ENCODE measurements around the gene GABRB1. TPM values are rescaled to one million over a fixed set of nuclear protein-coding genes. Genes with fewer than 3 reads are reported as not detected.

Gene GABRB1
- total and polyA plus RNA-seq, 2 experiments from 2014 or later = not detected

DNA sequence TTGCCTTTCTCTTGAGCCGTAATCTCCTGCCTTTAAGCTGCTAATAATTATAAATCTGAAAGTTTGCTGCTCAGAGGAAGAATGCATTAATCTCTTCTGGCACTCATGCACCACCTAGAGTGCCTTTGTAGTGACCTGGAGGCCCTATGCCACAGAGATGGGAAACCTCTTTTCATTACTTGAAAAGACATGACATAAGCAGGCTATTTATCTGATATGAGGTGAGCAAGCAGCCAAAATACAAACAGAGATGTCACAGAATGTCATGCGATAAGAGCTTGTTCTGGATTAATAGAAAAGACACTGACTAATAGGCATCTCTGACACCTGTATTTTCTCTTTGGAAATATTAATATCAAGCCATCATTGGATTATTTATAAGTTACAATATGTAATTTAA lies 42.3 kb downstream of the GABRB1 start:
- WGBS, 2 experiments (ENCODE audit: low coverage in 1 of 2, low lambda C conversion rate in 2 of 2, missing lambda C conversion rate in 2 of 2) = 47% methylated on average over 2 of the region's 2 CpGs
- Histone ChIP-seq H3K4me1 (ENCODE audit: insufficient read depth) (no peaks in the 10 kb centered on the region), H3K27ac (no peak overlapping the region), H3F3A (ENCODE audit: insufficient read depth) (no peaks in the 10 kb centered on the region), H3K27me3 (replicated peaks; ENCODE audit: insufficient read depth) (no peaks in the 10 kb centered on the region), H2AFZ (no peak overlapping the region), H3K4me3 (no peak overlapping the region), H3K79me2 (ENCODE audit: insufficient read depth) (no peaks in the 10 kb centered on the region), H4K20me1 (ENCODE audit: insufficient read depth) (no peaks in the 10 kb centered on the region), H3K4me2 (ENCODE audit: unreplicated experiment) (no peak overlapping the region), H3K36me3 (ENCODE audit: low read depth) (no peaks in the 10 kb centered on the region), H3K9me3 (ENCODE audit: low read depth) (no peaks in the 10 kb centered on the region), H3K9ac (no peak overlapping the region), H3K9me2 (ENCODE audit: insufficient read depth) (no peaks in the 10 kb centered on the region)
- no peak for DNase-seq
- TF ChIP-seq EZH2 (IDR thresholded peaks at IDR 0.05; ENCODE audit: insufficient read depth, poor library complexity, severe bottlenecking) (no peak), EZH2phosphoT487 (IDR thresholded peaks at IDR 0.05; ENCODE audit: insufficient read depth, low read depth) (no peak)
- in situ Hi-C loops (cut with MboI) = no loop called here

DNA sequence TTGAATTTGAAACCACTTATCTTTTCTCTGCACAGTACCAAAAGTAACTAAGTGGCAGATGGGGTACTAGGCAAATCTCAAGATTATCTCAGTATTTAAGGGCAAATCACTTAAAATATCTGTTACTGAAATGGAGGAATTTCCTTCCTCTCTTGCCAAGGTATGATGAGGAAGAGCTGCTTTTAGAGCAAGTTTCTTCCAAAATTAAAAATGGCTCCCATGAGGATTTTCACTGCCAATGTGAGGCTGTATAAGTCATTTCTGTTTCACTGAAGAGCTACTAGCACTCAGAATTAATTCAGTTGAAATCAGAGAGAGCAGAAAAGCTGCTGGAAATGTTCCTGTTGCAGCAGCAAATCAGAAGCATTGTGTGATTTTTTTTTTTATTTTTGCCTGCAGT lies 43.4 kb downstream of the GABRB1 start:
- Histone ChIP-seq H4K20me1 (ENCODE audit: insufficient read depth) (no peaks in the 10 kb centered on the region), H3K79me2 (ENCODE audit: insufficient read depth) (no peaks in the 10 kb centered on the region), H3K36me3 (ENCODE audit: low read depth) (no peaks in the 10 kb centered on the region), H3K9me3 (ENCODE audit: low read depth) (no peaks in the 10 kb centered on the region), H3K9me2 (ENCODE audit: insufficient read depth) (no peaks in the 10 kb centered on the region), H3K4me1 (ENCODE audit: insufficient read depth) (no peaks in the 10 kb centered on the region), H3K27ac (no peak overlapping the region), H3F3A (ENCODE audit: insufficient read depth) (no peaks in the 10 kb centered on the region), H3K4me2 (ENCODE audit: unreplicated experiment) (no peak overlapping the region), H2AFZ (no peak overlapping the region), H3K4me3 (no peak overlapping the region), H3K9ac (no peak overlapping the region), H3K27me3 (replicated peaks; ENCODE audit: insufficient read depth) (no peaks in the 10 kb centered on the region)
- TF ChIP-seq EZH2phosphoT487 (IDR thresholded peaks at IDR 0.05; ENCODE audit: insufficient read depth, low read depth) (no peak), EZH2 (IDR thresholded peaks at IDR 0.05; ENCODE audit: insufficient read depth, poor library complexity, severe bottlenecking) (no peak)
- DNase-seq = no peak
- in situ Hi-C loops (cut with MboI) = no loop called here

DNA sequence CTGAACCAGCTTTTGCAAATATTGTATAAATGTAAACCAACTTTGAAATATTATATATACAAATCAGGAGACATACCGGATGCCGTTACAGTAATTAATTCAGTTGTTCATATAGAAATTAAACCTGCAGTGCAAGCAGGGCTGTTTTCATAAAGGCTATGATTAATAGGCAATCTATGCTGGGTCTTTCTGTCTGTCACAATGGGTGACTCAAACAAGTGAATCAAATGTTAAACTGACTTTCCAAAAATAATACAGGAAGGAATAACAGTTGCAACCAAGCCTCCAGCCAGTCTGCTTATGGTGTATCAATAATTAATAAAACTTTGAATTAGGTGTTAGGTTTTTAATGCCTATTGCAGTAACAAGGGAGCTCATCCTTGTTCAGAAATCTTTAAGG lies 43.9 kb downstream of the GABRB1 start:
- H3K36me3 ChIP-seq (ENCODE audit: low read depth) = no peaks in the 10 kb centered on the region
- H3K4me3 ChIP-seq = no peak overlapping the region
- H3K4me2 ChIP-seq (ENCODE audit: unreplicated experiment) = no peak overlapping the region
- 26 to 38% methylated on average over 2 of the region's 2 CpGs for WGBS, 2 experiments (ENCODE audit: low coverage in 1 of 2, low lambda C conversion rate in 2 of 2, missing lambda C conversion rate in 2 of 2)
- no peaks in the 10 kb centered on the region for H3K9me3 ChIP-seq (ENCODE audit: low read depth)
- no peak overlapping the region for H3K9ac ChIP-seq
- no peaks in the 10 kb centered on the region for H3K9me2 ChIP-seq (ENCODE audit: insufficient read depth)
- H3K79me2 ChIP-seq (ENCODE audit: insufficient read depth) = no peaks in the 10 kb centered on the region
- no peaks in the 10 kb centered on the region for H3K27me3 ChIP-seq (replicated peaks; ENCODE audit: insufficient read depth)
- no peak for DNase-seq
- no peak for TF ChIP-seq EZH2 (IDR thresholded peaks at IDR 0.05; ENCODE audit: insufficient read depth, poor library complexity, severe bottlenecking)
- no peak for TF ChIP-seq EZH2phosphoT487 (IDR thresholded peaks at IDR 0.05; ENCODE audit: insufficient read depth, low read depth)
- H3F3A ChIP-seq (ENCODE audit: insufficient read depth) = no peaks in the 10 kb centered on the region
- H3K27ac ChIP-seq = no peak overlapping the region
- H4K20me1 ChIP-seq (ENCODE audit: insufficient read depth) = no peaks in the 10 kb centered on the region
- H3K4me1 ChIP-seq (ENCODE audit: insufficient read depth) = no peaks in the 10 kb centered on the region
- no peak overlapping the region for H2AFZ ChIP-seq
- in situ Hi-C loops (cut with MboI) = no loop called here

DNA sequence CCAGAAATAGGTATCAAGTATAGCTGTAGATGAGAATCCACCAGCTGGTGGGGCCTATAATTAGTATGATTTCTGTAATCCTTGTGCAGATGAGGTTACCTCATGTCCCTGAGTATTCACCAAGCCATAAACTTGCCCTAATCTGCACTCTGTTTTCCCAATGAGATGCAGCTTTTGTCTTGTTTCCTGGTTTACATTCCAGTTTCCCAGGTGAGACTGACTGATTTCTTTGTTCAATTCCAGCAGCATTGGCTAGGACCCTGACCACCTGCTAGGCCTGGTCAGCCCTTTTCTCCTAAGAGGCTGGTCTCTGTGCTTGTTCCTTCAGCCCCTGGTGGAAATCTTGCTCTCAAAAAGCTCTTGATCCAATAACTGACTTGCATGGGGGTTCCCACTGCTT lies 44.6 kb downstream of the GABRB1 start:
- Histone ChIP-seq H3K9ac (no peak overlapping the region), H2AFZ (no peak overlapping the region), H3K4me3 (no peak overlapping the region), H3K4me2 (ENCODE audit: unreplicated experiment) (no peak overlapping the region), H3K36me3 (ENCODE audit: low read depth) (no peaks in the 10 kb centered on the region), H3K4me1 (ENCODE audit: insufficient read depth) (no peaks in the 10 kb centered on the region), H4K20me1 (ENCODE audit: insufficient read depth) (no peaks in the 10 kb centered on the region), H3K9me2 (ENCODE audit: insufficient read depth) (no peaks in the 10 kb centered on the region), H3K27ac (no peak overlapping the region), H3K79me2 (ENCODE audit: insufficient read depth) (no peaks in the 10 kb centered on the region), H3K9me3 (ENCODE audit: low read depth) (no peaks in the 10 kb centered on the region), H3K27me3 (replicated peaks; ENCODE audit: insufficient read depth) (no peaks in the 10 kb centered on the region), H3F3A (ENCODE audit: insufficient read depth) (no peaks in the 10 kb centered on the region)
- in situ Hi-C loops (cut with MboI) = no loop called here
- TF ChIP-seq EZH2 (IDR thresholded peaks at IDR 0.05; ENCODE audit: insufficient read depth, poor library complexity, severe bottlenecking) = no peak
- TF ChIP-seq EZH2phosphoT487 (IDR thresholded peaks at IDR 0.05; ENCODE audit: insufficient read depth, low read depth) = no peak
- no peak for DNase-seq

DNA sequence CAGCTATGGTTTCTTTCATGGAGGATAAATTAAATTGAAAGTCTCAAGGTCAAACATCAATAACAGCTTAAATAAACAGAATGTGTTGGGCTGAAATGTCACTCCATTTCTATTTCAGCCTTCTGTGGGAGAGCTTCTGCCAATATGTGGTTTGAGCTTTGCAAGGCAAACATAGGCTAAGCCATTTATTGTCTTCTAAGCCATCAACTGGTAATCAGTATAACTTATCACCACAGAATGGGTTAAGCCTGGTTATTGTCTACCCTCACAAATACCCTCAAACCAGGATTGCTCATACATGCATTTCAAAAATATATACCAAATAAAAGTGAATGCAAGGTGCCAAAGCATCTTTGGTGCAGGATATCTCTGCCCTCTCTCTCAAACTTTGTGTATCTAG lies 52.7 kb downstream of the GABRB1 start:
- Histone ChIP-seq H2AFZ (no peak overlapping the region), H3K27ac (no peak overlapping the region), H3K4me3 (no peak overlapping the region), H4K20me1 (ENCODE audit: insufficient read depth) (no peaks in the 10 kb centered on the region), H3K9ac (no peak overlapping the region), H3F3A (ENCODE audit: insufficient read depth) (no peaks in the 10 kb centered on the region), H3K4me2 (ENCODE audit: unreplicated experiment) (no peak overlapping the region), H3K4me1 (ENCODE audit: insufficient read depth) (no peaks in the 10 kb centered on the region), H3K9me3 (ENCODE audit: low read depth) (no peaks in the 10 kb centered on the region), H3K9me2 (ENCODE audit: insufficient read depth) (no peaks in the 10 kb centered on the region), H3K36me3 (ENCODE audit: low read depth) (no peaks in the 10 kb centered on the region), H3K79me2 (ENCODE audit: insufficient read depth) (no peaks in the 10 kb centered on the region), H3K27me3 (replicated peaks; ENCODE audit: insufficient read depth) (no peaks in the 10 kb centered on the region)
- in situ Hi-C loops (cut with MboI) = no loop called here
- TF ChIP-seq EZH2phosphoT487 (IDR thresholded peaks at IDR 0.05; ENCODE audit: insufficient read depth, low read depth) (no peak), EZH2 (IDR thresholded peaks at IDR 0.05; ENCODE audit: insufficient read depth, poor library complexity, severe bottlenecking) (no peak)
- no peak for DNase-seq
